ENCODE data around the gene EFCC1. TPM values are rescaled to one million over a fixed set of nuclear protein-coding genes. Genes with fewer than 3 reads are reported as not detected.
A peak's percentile ranks its signal among the peaks of the same experiment; 100 is the strongest.

The EFCC1 gene
- total RNA-seq, 2 experiments from 2014 or later, result 0.22 to 0.25 TPM

DNA sequence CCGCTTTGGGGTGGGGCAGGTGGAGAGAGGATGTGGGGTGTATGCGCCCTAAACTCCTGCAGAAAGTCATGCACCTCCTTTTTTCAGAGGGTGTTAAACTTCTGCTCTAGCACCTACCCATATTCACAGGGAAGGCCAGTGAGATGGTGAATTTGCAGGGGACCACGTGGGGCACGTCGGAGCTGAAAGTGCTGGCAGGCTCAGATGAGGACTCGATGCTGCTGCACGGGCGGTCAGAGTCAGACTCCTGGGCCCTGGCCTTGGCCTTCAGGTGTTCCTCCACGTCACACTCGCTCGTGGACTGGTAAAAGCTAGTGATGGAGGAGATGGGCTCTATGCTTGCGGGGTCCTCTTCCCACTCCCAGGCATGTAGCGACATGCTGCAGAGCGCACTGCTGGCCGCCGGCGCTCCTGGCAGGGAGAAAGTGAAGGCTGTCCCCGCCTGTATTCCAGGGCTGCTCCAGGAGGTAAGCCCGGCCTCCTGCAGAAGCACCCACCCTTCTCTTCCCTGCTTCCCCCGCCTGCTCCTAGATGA, 8.1 kb upstream of the EFCC1 start:
- Histone ChIP-seq H3K4me3 (ENCODE audit: low read length) (no peak overlapping the region), H3K36me3 (ENCODE audit: insufficient read depth, low read length) (no peaks in the 10 kb centered on the region), H3K27ac (ENCODE audit: low read depth in 1 of 2, low read length in 2 of 2) (no peak overlapping the region), H3K27me3 (ENCODE audit: control insufficient read depth in 1 of 2, insufficient read depth in 2 of 2, low read length in 2 of 2) (no peaks in the 10 kb centered on the region), H3K4me1 (ENCODE audit: insufficient read depth, low read length) (peaks cover 30% of the 10 kb centered on the region), H3K9me3 (ENCODE audit: control insufficient read depth in 1 of 2, insufficient read depth in 1 of 2, low read length in 2 of 2) (no peaks in the 10 kb centered on the region)
- H3K36me3 Mint-ChIP-seq (ENCODE audit: low read depth), result no peaks in the 10 kb centered on the region
- ChIA-PET CTCF (interaction anchor here (2.5 to 4.2 kb wide), 2 partner anchors 23 to 24 kb away, joined by 13 to 20 read pairs; no protein-coding TSS in a partner anchor), POLR2A (interaction anchor here (1.3 to 3.7 kb wide), 6 partner anchors 11 to 285 kb away, joined by 4 to 41 read pairs (median 8); partner anchors contain the start of genes CNBP, HMCES and RAB43)
- TF ChIP-seq CTCF (IDR thresholded peaks at IDR 0.05), result no peak
- DNase-seq (no peak), ATAC-seq (ENCODE audit: poor library complexity) (no peak)
- no peaks in the 10 kb centered on the region for H3K27me3 Mint-ChIP-seq
- H3K4me3 Mint-ChIP-seq, result peak overlapping the region; percentile 80
- peaks cover 41% of the 10 kb centered on the region for H3K4me1 Mint-ChIP-seq (ENCODE audit: low read depth)
- intact Hi-C loops (cut with DNase I, micrococcal nuclease), result no loop called here
- H3K27ac Mint-ChIP-seq, result peak overlapping the region; percentile 78
- no peaks in the 10 kb centered on the region for H3K9me3 Mint-ChIP-seq

GRCh38 chr3:128993461-128994172, 7.5 kb upstream of the EFCC1 start, which contains the start of gene CFAP92:
TSS of gene CFAP92 (minus strand) at chr3:128994076. CDS start at chr3:128993304, 772 bp downstream.
- ChIA-PET CTCF (interaction anchor here (1.4 to 4.2 kb wide), 4 partner anchors 10 to 34 kb away, joined by 9 to 20 read pairs (median 14); no protein-coding TSS in a partner anchor), POLR2A (interaction anchor here (0.7 to 3.7 kb wide), 15 partner anchors 10 to 285 kb away, joined by 3 to 41 read pairs (median 4); partner anchors contain the start of genes CNBP, HMCES and RAB43)
- peak; percentile 97 for ATAC-seq (ENCODE audit: poor library complexity)
- TF ChIP-seq CTCF (IDR thresholded peaks at IDR 0.05), result no peak
- H3K27me3 ChIP-seq (ENCODE audit: control insufficient read depth in 1 of 2, insufficient read depth in 2 of 2, low read length in 2 of 2), result no peaks in the 10 kb centered on the region
- DNase-seq, result peak; percentile 85 to 96 (median 90)
- H3K9me3 Mint-ChIP-seq, result no peaks in the 10 kb centered on the region
- peak within 1 kb of the TSS; percentile 48 for H3K4me3 ChIP-seq (ENCODE audit: low read length)
- H3K4me3 Mint-ChIP-seq, result peak within 1 kb of the TSS; percentile 80
- H3K27ac Mint-ChIP-seq, result peak within 1 kb of the TSS; percentile 78
- peaks cover 47% of the 10 kb centered on the region for H3K4me1 Mint-ChIP-seq (ENCODE audit: low read depth)
- H3K9me3 ChIP-seq (ENCODE audit: control insufficient read depth in 1 of 2, insufficient read depth in 1 of 2, low read length in 2 of 2), result no peaks in the 10 kb centered on the region
- peak within 1 kb of the TSS; percentile 30 to 38 for H3K27ac ChIP-seq (ENCODE audit: low read depth in 1 of 2, low read length in 2 of 2)
- no peaks in the 10 kb centered on the region for H3K27me3 Mint-ChIP-seq
- H3K36me3 ChIP-seq (ENCODE audit: insufficient read depth, low read length), result no peaks in the 10 kb centered on the region
- no peaks in the 10 kb centered on the region for H3K36me3 Mint-ChIP-seq (ENCODE audit: low read depth)
- peaks cover 30% of the 10 kb centered on the region for H3K4me1 ChIP-seq (ENCODE audit: insufficient read depth, low read length)
- intact Hi-C loops (cut with DNase I, micrococcal nuclease), result loop anchor here in 1 of 2 experiments (2.0 kb wide), 1 partner anchor 33 kb away; no protein-coding TSS in a partner anchor

DNA sequence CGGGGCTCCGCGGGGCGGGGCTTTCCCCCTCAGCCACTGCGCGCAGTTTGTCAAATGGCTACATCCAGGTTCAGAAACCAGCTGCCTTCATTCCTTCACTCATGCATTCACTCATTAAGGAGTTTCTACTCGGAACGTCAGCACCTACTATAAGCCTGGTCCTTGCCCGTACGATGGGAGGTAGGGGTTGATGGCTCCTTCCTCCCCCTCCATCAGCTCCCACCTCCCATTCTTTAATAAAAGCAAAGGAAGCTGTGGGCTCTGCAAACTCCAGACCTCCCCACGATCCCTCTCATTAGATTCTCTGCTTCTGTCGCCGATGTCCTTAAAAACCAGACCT, 7.0 kb upstream of the EFCC1 start:
- CTCF ChIA-PET, result interaction anchor here (1.4 to 4.2 kb wide), 4 partner anchors 10 to 33 kb away, joined by 9 to 20 read pairs (median 14); no protein-coding TSS in a partner anchor
- POLR2A ChIA-PET, result interaction anchor here (0.7 to 3.7 kb wide), 15 partner anchors 10 to 284 kb away, joined by 3 to 41 read pairs (median 4); partner anchors contain the start of genes CNBP, HMCES and RAB43
- intact Hi-C loops (cut with DNase I, micrococcal nuclease), result loop anchor here in 1 of 2 experiments (2.0 kb wide), 1 partner anchor 33 kb away; no protein-coding TSS in a partner anchor
- H3K4me1 ChIP-seq (ENCODE audit: insufficient read depth, low read length), result peaks cover 33% of the 10 kb centered on the region
- ATAC-seq (ENCODE audit: poor library complexity) (no peak), DNase-seq (no peak)
- H3K27me3 ChIP-seq (ENCODE audit: control insufficient read depth in 1 of 2, insufficient read depth in 2 of 2, low read length in 2 of 2), result no peaks in the 10 kb centered on the region
- H3K27ac Mint-ChIP-seq, result peak overlapping the region; percentile 78
- no peaks in the 10 kb centered on the region for H3K36me3 Mint-ChIP-seq (ENCODE audit: low read depth)
- peaks cover 52% of the 10 kb centered on the region for H3K4me1 Mint-ChIP-seq (ENCODE audit: low read depth)
- H3K9me3 Mint-ChIP-seq, result no peaks in the 10 kb centered on the region
- H3K4me3 Mint-ChIP-seq, result peak overlapping the region; percentile 80
- TF ChIP-seq CTCF (IDR thresholded peaks at IDR 0.05), result no peak
- peak overlapping the region; percentile 48 for H3K4me3 ChIP-seq (ENCODE audit: low read length)
- H3K36me3 ChIP-seq (ENCODE audit: insufficient read depth, low read length), result no peaks in the 10 kb centered on the region
- H3K27ac ChIP-seq (ENCODE audit: low read depth in 1 of 2, low read length in 2 of 2), result peak overlapping the region in 1 of 2 donors; percentile 38
- H3K9me3 ChIP-seq (ENCODE audit: control insufficient read depth in 1 of 2, insufficient read depth in 1 of 2, low read length in 2 of 2), result no peaks in the 10 kb centered on the region
- H3K27me3 Mint-ChIP-seq, result no peaks in the 10 kb centered on the region
